NT2/D1 (cell line): ENCODE results near the gene RPS15A.
"Not testable (repeated sequence)": the region's sequence is repeated elsewhere in the genome, so short reads cannot be mapped to it uniquely, and the experiment has no call there.

ENCODE experiments used
- DNase-seq: peaks from one replicate; pipeline ENCODE4 v3.0.0-alpha.2; 2011; ENCODE audit warnings: low read depth, low spot score
- H3K27me3 ChIP-seq: 2 replicates; pipeline ENCODE4 v1.6.0; 2011; ENCODE audit warnings: mild to moderate bottlenecking; ENCODE audit not compliant: insufficient read length, insufficient read depth
- H3K36me3 ChIP-seq: 2 replicates; pipeline ENCODE4 v1.6.1; 2011; ENCODE audit warnings: mild to moderate bottlenecking, low read length, mixed read lengths; ENCODE audit not compliant: insufficient read depth, insufficient read length
- H3K4me1 ChIP-seq: 2 replicates; pipeline ENCODE4 v1.5.1; 2011; ENCODE audit not compliant: insufficient read depth, insufficient read length
- H3K4me3 ChIP-seq: 2 replicates; pipeline ENCODE4 v1.5.1; 2011; ENCODE audit warnings: low read depth; ENCODE audit not compliant: insufficient read length
- H3K9ac ChIP-seq: 2 replicates; pipeline ENCODE4 v1.6.0; 2011; ENCODE audit warnings: low read depth; ENCODE audit not compliant: insufficient read length
- H3K9me3 ChIP-seq: 2 replicates; pipeline ENCODE4 v1.5.1; 2011; ENCODE audit warnings: mild to moderate bottlenecking, low read length; ENCODE audit not compliant: insufficient read depth
- SUZ12 ChIP-seq: IDR thresholded peaks from 2 replicates; pipeline ENCODE4 v1.6.1; 2011; ENCODE audit not compliant: insufficient read length, insufficient read depth; ENCODE audit errors: extremely low read depth
- YY1 ChIP-seq: IDR thresholded peaks from 2 replicates; pipeline ENCODE4 v1.6.1; 2011; ENCODE audit not compliant: insufficient read length, insufficient read depth
- ZNF274 ChIP-seq: IDR thresholded peaks from 2 replicates; pipeline ENCODE4 v1.6.1; 2011; ENCODE audit warnings: mild to moderate bottlenecking, low read depth, low read length

Gene RPS15A

GRCh38 chr16:18792836-18793433 is 2.8 kb upstream of the RPS15A start:
- no peak for TF ChIP-seq ZNF274
- no peak for TF ChIP-seq SUZ12
- no peak for TF ChIP-seq YY1
- Histone ChIP-seq H3K9ac (no peak overlapping the region), H3K9me3 (no peaks in the 10 kb centered on the region), H3K27me3 (no peaks in the 10 kb centered on the region), H3K4me3 (no peak overlapping the region), H3K36me3 (peaks cover 86% of the 10 kb centered on the region), H3K4me1 (no peaks in the 10 kb centered on the region)
- DNase-seq, result no peak

GRCh38 chr16:18789515-18789849 is 652 bp downstream of the RPS15A start:
- Histone ChIP-seq H3K9ac (peak overlapping the region; percentile 98), H3K4me1 (no peaks in the 10 kb centered on the region), H3K9me3 (no peaks in the 10 kb centered on the region), H3K36me3 (peaks cover 86% of the 10 kb centered on the region), H3K27me3 (no peaks in the 10 kb centered on the region), H3K4me3 (peak overlapping the region; percentile 93)
- DNase-seq, result no peak
- no peak for TF ChIP-seq SUZ12
- no peak for TF ChIP-seq YY1
- TF ChIP-seq ZNF274, result no peak

DNA sequence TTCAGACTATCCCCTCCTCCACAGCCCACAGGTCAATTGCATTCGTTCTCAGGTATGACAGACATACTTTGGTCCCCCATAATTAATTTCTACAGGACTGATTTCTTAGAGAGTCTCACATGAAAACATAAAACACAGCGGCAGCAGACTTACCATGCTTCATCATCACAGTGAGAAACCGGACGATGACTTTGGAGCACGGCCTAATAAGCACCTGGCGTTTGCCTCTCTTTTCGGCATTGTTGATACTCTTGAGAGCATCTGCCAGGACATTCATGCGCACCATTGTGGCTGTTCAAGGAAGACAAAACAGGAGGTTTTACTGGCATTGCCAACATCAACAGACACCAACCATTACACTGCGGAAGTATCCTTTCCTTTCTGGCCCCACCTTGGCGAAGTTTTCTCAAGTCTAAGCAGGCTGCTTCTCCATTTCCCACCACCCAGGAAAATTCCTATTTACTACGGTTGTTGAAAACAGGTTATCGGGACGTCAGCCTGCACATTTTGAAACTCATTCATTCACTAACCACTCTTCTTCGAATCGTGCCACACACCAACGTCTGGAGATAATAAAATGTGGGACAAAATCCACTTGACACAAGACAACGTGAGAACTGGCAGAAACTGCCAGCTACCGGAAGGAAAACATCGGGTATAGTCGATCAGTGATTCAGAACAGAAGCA is 1.2 kb downstream of the RPS15A start:
- no peak for TF ChIP-seq YY1
- TF ChIP-seq ZNF274, result no peak
- no peak for TF ChIP-seq SUZ12
- Histone ChIP-seq H3K36me3 (peaks cover 86% of the 10 kb centered on the region), H3K4me1 (no peaks in the 10 kb centered on the region), H3K9ac (peak overlapping the region; percentile 98), H3K4me3 (peak overlapping the region; percentile 93), H3K9me3 (no peaks in the 10 kb centered on the region), H3K27me3 (no peaks in the 10 kb centered on the region)
- DNase-seq, result no peak

DNA sequence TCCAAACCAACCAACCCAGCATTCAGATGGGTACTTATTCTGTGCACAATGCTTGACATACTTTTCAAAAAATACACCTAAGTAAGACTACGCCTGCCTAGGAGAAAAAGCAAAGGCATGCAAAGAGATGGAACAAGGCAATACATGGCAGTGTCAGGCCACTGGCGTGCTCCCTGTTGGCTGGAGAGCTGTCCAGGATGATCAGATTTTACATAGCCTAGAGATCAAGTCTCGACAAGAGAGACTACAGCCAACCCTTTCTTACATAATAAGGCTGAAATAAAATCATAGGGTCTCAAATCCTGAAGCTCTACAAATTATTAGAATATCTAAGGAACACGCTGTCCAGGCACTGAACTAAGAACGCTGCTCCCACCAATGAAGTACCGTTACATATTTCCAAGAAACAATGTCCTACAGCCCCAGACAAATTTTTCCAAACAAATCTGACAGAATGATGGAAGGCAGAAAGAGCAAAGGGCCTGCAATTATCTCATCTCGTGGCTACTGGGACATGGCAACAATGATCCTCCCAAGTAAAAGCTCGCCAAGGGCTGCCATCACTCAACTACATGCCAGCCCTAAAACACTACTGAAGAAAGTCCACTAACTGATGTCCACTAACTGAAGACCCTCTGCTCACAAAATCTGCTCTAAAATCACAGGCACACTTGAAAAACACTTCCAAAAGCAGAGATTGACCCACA is 5.1 kb downstream of the RPS15A start:
- no peaks in the 10 kb centered on the region for H3K9me3 ChIP-seq
- no peaks in the 10 kb centered on the region for H3K4me1 ChIP-seq
- H3K27me3 ChIP-seq, result no peaks in the 10 kb centered on the region
- peaks cover 81% of the 10 kb centered on the region for H3K36me3 ChIP-seq
- no peak for TF ChIP-seq ZNF274
- TF ChIP-seq YY1, result no peak
- TF ChIP-seq SUZ12, result no peak
- peak overlapping the region; percentile 34 for H3K9ac ChIP-seq
- no peak overlapping the region for H3K4me3 ChIP-seq
- DNase-seq, result no peak

DNA sequence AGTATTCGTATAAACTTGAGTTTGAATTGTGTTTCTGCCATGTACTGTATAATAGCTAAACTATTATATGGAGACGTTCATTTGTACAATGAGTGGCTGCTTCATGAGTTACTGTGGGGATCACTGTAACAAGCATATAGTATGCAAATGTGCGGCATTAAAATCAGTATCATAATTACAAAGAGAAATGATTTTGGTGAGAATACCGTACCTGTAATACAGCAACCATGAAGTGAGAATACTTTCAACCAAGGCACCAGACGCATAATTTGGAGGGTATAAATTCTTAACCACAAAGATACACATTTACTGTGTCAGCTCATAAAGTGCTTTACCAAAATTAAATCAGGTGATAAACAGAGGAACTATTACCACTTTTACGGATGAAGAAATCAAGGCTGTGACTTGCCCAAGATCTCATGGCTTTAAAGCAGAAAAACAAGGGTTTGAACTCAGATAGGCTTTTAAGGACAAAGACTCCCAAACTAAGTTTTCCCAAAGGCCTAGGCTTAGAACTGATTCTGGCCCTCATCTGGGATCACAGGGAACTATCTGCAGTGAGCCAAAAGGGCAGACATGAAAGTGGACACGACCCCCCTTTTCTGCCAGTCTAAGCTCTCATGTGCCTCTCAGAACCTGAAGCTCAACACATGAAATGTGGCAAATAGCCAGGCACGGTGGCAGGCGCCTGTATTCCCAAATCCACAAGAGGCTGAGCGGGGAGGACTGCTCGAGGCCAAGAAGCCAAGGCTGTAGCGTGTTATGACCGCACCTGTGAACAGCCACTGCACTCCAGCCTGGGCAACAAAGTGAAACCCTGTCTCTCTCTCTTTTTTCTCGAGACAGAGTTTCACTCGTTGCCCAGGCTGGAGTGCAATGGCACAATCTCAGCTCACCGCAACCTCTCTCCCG is 6.4 kb downstream of the RPS15A start:
- Histone ChIP-seq H3K9ac (peak overlapping the region; percentile 44), H3K9me3 (no peaks in the 10 kb centered on the region), H3K4me3 (no peak overlapping the region), H3K36me3 (peaks cover 69% of the 10 kb centered on the region), H3K27me3 (no peaks in the 10 kb centered on the region), H3K4me1 (no peaks in the 10 kb centered on the region)
- DNase-seq, result no peak
- TF ChIP-seq YY1, result no peak
- no peak for TF ChIP-seq ZNF274
- TF ChIP-seq SUZ12, result no peak

- no peaks in the 10 kb centered on the region for H3K9me3 ChIP-seq
- TF ChIP-seq YY1 (no peak), SUZ12 (no peak), ZNF274 (no peak)
- H3K4me1 ChIP-seq, result no peaks in the 10 kb centered on the region
- H3K27me3 ChIP-seq, result no peaks in the 10 kb centered on the region
- no peak overlapping the region for H3K4me3 ChIP-seq
- no peak for DNase-seq
- no peak overlapping the region for H3K9ac ChIP-seq
- H3K36me3 ChIP-seq, result peaks cover 61% of the 10 kb centered on the region
Measured at GRCh38 chr16:18782697-18783429, 7.3 kb downstream of the RPS15A start.

DNA sequence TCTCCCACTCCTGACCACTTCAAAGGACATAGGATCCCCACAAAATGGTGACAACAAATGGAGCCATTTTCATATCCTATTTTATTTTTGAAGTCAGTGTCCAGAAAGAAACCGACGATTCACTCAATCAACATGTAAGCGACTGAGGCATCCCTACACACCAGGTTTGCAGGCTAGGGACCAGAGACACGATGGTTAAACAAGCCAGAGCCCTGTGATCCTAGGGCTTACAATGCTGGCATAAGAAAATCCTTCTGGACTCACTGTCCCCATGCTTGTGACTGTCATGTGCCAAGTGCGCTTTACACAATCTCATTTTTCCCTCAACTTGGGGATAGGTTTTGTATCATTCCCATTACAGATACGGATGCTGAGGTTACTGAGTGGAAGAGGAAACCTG is 8.9 kb downstream of the RPS15A start:
- not testable (repeated sequence) for H3K4me1 ChIP-seq, H3K4me3 ChIP-seq, H3K27me3 ChIP-seq, H3K9me3 ChIP-seq, DNase-seq, H3K9ac ChIP-seq
- H3K36me3 ChIP-seq, result peaks cover 44% of the 10 kb centered on the region

- DNase-seq, H3K9ac ChIP-seq, H3K27me3 ChIP-seq, H3K4me1 ChIP-seq, H3K4me3 ChIP-seq, H3K9me3 ChIP-seq: not testable (repeated sequence)
- peaks cover 37% of the 10 kb centered on the region for H3K36me3 ChIP-seq
Measured at GRCh38 chr16:18780460-18781026, 9.6 kb downstream of the RPS15A start.

DNA sequence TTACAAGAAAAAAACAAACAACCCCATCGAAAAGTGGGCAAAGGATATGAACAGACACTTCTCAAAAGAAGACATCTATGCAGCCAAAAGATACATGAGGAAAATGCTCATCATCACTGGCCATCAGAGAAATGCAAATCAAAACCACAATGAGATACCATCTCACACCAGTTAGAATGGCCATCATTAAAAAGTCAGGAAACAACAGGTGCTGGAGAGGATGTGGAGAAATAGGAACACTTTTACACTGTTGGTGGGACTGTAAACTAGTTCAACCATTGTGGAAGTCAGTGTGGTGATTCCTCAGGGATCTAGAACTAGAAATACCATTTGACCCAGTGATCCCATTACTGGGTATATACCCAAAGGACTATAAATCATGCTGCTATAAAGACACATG is 12.5 kb downstream of the RPS15A start:
- H3K36me3 ChIP-seq, result peaks cover 11% of the 10 kb centered on the region
- not testable (repeated sequence) for DNase-seq, H3K4me1 ChIP-seq

More for the DNA sequence above, 12.5 kb downstream of the RPS15A start:
- H3K9ac ChIP-seq, H3K4me3 ChIP-seq, H3K9me3 ChIP-seq, H3K27me3 ChIP-seq: not testable (repeated sequence)
